Effector CD8-positive, alpha-beta T cell (primary cell): ENCODE data around the gene RETSAT.
"Not testable (repeated sequence)": the region's sequence is repeated elsewhere in the genome, so short reads cannot be mapped to it uniquely, and the experiment has no call there.

ENCODE experiments used
- DNase-seq: peaks from one replicate; lab custom pipeline; 2025; lab: John Stamatoyannopoulos, UW

Gene RETSAT

GRCh38 chr2:85380048-85380447, 25.7 kb upstream of the RETSAT start:
- no peak for DNase-seq

DNA sequence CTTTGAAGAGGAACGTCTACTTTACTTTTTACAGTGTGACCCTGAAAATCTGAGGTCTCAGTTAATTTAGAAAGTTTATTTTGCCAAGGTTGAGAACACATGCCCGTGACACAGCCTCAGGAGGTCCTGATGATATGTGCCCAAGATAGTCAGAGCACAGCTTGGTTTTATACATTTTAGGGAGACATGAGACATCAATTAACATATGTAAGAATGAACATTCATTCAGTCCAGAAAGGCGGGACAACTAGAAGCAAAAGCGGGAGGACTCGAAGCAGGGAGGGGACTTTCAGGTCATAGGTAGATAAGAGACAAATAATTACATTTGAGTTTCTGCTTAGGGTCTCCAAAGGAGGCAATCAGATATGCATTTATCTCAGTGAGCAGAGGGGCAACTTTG, 23.9 kb upstream of the RETSAT start:
- DNase-seq, result no peak

DNA sequence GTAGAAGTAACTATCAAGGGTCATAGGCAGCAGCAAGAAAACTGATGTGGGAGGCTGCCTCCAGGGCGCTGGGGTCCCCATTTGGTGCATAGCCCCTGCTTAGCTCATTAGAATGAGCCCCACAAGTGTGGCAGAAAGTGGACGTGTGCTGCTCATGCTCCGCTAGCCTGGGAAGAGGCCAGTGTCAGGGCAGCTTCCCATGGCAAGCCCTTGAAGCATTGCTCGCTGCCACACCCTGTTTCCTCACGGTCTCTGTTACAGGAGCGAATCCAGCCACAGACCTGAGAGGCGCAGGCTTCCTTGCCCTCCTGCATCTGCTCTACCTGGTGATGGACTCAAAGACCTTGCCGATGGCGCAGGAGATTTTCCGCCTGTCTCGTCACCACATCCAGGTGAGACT, 22.8 kb upstream of the RETSAT start:
- no peak for DNase-seq

DNA sequence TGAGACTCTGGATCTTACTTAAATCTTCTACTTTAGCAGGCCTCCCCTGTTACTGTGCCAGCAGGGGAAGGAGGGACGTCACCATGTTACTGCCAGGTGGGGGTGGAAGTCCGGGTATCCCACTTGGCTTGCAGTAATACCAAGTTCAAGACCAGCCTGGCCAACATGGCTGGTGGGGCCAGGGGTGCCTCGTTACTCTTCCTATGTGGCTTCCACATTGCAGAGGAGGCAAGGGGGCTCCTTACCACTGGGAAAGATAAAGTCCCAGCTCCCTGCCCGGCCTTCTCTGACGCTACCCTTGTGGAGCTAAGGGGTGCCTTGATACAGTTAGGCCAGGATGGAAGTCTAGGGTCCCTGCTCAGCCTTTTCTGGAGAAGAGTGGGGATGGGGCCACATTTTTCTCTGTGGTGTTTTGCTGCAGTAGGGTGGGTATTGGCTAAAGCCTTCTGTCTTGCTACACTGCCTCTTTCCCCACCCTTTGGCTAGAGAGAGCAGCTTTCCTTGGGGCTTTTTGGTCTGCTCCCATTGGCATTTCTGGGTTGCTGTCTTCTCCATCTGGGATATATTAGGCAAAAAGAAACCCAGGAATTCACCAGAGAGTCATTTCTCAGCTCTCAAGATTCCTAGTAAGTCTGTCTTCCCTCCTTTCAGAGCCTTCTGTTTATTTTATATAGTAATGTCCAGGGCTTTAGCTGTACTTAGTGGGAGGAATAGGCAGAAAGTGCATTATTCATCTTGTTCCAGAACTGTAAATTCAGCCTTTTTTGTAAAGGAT, 22.1 kb upstream of the RETSAT start:
- no peak for DNase-seq

GRCh38 chr2:85371045-85371444, 16.7 kb upstream of the RETSAT start:
- DNase-seq, result no peak

GRCh38 chr2:85369500-85369899, 15.2 kb upstream of the RETSAT start:
- no peak for DNase-seq

DNA sequence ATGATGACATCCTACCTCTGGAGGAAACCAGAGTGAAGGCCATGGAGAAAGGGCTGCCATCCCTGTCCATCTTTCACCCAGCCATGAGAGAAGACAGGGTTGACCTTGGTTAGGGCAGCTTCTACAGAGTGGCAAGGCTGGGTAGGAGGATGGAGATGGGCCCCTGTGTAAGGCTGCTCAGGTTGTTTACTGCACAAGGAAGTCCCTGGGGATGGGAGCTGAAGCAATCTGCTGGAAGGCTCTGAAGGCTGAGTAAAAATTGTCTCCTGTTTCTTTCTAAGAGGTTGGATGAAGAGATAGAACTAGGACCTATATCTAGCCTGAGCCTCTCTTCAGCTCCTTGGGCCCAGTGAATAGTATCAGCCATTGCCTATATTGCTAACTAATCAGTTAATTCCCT, 14.6 kb upstream of the RETSAT start:
- no peak for DNase-seq

- no peak for DNase-seq
Observed at GRCh38 chr2:85367180-85367579, 12.9 kb upstream of the RETSAT start.

GRCh38 chr2:85362653-85363387, 8.5 kb upstream of the RETSAT start:
- DNase-seq, result not testable (repeated sequence)

DNA sequence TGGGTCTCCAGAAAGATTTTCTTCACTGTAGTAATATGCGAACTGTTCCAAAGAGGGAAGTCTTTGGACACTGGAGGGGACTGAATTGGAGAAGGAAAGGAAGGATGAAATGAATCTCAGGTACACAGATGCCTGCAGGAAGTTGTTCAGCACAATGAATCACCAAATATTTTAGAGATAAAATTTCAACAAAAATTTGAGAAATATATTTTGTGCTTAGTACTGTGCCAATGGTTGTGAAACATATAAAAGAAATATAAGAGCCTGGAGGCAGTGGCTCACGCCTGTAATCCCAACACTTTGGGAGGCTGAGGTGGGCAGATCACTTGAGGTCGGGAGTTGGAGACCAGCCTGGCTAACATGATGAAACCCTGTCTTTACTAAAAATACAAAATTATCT, 3.4 kb upstream of the RETSAT start:
- no peak for DNase-seq

DNA sequence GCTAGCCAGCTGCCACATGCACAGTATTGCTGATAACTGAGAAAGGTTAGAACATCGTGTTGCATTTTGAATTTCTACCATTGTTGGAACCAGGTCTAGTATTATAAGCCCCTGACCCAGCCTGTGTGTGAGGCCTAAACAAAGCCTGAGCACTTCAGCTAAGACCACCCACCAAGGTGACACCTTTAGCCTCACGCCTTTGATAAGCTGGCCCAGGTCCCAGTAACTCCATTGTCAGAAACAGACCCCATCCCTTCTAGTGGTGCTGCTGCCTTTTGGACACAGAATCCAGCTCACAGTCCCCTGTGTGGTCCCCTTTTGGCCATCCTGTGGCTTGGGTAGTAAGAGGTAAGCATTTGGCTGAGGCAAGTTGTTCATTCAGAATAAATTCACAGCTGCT, 1.9 kb upstream of the RETSAT start:
- no peak for DNase-seq

GRCh38 chr2:85355521-85355920, 1.2 kb upstream of the RETSAT start:
- DNase-seq, result no peak

DNA sequence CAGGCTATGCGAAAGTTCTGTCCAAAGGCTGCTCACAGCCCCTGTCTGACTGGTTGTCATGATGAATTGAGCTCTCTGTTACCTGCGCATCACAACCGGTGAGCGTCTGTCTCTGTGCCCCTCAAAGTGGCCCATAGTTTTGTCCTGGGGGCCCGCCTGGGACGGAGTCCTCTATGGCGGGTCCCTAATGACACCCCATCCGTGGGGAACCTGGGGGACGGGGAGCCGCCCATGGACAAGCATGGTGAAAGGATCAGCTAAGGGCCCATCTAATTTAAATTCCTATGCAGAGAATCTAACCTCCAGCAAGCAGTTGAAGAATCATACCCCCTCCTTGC, 714 bp upstream of the RETSAT start:
- no peak for DNase-seq

DNA sequence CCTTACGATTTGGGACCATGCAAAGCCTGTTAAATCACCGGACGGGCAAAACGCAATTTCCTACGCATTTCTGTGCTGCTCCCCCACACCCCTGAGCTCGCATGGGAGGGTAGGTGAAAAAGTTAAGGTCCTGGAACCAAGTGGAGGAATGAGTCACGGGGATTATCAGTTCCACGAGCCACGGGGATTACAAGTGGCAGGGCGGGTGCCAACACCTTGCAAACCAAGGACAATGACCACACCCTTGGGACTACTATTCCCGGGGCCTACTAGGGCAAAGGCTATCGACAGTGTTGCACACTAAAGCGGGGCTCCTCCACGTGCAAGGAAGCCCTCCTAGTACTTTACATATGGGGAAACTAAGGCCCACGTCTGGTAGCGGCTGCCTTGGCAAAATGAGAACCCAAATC, 447 bp downstream of the RETSAT start:
- no peak for DNase-seq

DNA sequence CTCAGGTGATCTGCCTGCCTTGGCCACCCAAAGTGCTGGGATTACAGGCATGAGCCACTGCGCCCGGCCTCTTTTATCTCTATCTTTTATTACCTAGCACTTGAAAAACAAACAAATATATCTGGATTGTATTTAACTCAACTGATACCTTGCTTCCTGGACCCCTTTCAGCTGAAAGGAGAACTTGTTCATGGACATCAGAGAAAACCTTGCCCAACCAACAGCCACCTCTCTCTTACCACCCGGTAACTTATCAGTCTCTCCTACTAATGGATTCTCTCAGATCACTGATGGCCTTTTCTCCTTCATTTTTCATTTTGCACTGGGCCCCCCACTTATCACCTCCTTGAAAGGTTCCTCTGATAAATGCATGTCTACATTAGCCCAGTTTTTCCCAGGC, 6.7 kb downstream of the RETSAT start:
- DNase-seq, result no peak

DNA sequence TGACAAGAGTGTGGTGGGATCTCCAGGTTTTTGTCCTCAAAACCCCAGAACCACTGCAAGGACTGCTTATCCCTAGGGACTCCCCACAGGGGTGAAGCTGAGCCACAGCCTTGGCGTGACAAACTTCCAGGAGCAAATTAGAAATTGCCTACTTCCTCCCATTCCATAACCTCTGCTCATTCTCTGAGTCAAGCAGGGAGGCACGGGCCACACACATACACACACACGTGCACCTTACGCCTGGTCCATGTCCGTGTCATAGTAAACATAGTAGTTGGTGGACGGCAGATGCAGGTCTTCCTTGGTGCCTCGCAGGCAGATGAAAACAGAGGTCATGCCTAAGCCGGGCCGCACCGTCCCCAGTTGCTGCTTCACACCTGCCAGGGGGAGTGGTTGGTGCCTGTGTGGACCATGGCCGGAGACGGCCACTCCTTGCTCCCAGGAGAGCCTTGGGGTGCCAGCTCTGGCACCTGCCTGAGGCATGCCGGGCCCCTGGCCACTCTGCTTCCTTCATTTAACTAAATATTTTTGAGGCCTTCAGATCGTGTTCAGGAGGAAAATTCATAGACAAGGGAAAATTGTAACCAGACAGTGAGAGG, 9.9 kb downstream of the RETSAT start:
- DNase-seq, result no peak

DNA sequence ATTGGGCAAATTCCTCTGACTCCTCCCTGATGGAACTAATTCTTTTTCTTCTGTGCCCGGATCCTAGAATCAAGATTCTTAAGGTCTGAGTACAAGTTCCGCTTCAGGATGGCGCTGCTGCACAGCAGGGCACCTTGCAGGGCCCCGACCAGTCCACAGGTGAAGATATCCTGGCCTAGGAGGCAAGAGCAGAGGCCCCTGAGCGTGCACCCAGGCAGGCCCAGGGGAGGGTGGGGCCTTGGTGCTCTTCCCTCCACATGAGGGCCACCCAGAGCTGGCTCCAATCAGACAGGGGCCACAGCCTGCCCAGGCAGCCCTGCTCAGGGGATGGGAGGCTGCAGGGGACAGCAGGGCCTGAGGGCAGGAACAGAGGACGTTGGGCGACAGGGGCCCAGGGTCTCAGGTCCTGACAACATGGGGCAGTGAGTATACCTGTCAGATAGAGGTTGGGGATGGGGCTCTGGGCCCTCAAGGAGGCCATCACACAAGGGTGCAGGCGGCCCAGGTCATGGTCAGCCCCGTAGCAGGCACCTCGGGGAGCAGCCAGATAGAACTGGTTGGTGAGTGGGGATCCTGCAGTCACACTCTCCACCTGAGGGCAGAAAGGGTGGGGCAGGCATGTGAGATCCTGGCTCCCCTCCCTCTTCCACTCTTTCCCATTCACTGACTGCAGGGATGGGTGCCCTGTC, 11.0 kb downstream of the RETSAT start:
- not testable (repeated sequence) for DNase-seq

GRCh38 chr2:85342156-85342555, 12.2 kb downstream of the RETSAT start:
- no peak for DNase-seq

DNA sequence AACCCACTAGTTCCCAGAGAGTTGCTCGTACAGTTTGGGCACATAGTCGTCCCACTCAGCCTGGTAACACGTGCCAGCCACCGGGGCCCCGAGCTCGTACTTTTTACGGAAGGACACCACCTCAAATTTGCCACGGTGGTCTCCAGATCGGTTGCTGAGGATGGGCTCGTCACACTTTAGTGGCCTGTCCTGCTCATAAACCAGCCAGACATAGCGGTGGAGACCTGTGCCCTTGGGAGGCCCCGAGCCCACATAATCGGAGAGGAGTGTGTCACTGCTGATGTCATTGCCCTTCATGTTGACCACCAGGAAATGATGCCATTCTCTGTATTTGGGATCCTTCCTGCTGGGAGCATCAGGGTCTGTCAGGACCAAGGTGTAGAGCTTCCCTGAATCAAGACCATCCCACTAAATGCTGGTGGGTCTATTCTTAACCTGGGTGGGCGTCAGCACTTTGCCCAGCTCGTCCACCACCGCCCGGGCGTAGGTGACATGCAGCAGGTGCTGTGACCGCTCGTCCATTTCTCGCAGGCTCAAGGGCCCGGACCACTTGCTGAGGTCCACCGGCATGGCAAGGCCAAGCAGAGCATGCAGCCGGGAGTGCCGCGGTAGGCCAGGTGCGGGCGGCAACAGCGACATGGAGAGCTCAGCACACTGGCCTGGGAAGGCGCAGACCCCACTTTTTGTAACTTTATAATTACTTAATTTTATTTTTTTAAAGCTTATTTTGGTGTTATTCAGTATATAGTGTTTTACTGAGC, 12.9 kb downstream of the RETSAT start:
- no peak for DNase-seq

DNA sequence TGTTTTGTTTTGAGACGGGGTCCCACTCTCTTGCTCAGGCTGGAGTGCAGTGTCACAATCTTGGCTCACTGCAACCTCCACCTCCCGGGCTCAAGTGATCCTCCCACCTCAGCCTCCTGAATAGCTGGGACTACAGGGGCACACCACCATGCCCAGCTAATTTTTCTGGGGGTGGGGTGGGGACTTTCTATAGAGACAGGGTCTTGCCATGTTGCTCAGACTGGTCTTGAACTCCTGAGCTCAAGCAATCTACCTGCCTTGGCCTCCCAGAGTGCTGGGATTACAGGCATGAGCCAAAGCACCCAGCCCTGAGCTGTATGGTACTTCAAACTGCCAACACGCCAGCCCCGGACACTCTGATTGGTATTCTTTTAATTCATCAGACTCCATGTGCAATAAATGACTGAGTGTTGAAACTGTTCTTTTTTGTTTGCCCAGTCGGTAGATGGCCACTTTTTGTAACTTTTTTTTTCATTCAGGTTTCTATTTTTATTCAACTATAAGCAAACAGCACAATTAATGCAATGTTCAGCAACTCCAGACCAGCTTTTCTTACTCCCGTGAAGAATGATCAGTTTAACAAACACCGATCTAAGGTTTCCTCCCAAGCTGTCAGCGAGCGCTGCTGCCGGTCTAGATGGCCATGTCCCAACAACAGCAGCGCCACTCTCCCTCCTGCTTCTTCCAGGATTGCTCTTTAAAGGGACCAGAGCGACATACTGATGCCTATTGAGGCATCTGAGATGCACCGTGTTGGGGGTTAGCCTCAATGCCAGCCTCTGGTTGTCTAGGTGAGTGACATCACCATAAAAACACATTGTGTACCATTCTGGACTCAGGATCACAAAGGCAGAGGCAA, 14.1 kb downstream of the RETSAT start:
- DNase-seq, result no peak

DNA sequence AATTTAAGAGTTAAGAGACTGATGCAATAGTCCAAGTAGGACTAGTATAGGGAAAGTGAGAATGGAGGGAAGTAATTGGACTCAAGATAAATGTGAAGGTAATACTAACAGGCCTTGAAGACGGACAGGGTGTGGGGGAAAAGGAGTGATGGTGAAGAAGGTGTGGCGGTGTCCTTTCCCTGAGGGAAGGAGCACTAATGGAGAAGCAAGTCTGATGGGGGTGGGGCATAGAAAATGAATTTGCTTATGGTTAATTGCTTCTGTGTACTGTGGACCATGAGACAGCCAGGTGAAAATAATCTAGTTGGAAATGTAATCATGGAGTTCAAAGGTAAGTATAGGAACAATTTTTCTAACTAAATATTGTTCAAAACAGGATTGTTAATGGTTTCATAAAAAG, 19.4 kb downstream of the RETSAT start:
- DNase-seq, result no peak
